ENCODE data around the gene SMIM17.

SMIM17 gene

GRCh38 chr19:56705939-56706338 lies 63.0 kb downstream of the SMIM17 start:
- Histone ChIP-seq H3K9ac (ENCODE audit: insufficient read length) (no peak overlapping the region), H3K9me3 (ENCODE audit: low read depth, low read length) (no peaks in the 10 kb centered on the region; the same call in 1 of the 2 replicates), H3K4me3 (no peak overlapping the region), H3K36me3 (ENCODE audit: insufficient read depth, low read length) (no peaks in the 10 kb centered on the region), H3K27ac (no peak overlapping the region)
- no peak for DNase-seq (ENCODE audit: low read depth, low spot score)
- TF ChIP-seq EZH2 (IDR thresholded peaks at IDR 0.05) (no peak), FOXP2 (optimal IDR thresholded peaks at IDR 0.05; ENCODE audit: control extremely low read depth, extremely low read length, insufficient read depth) (no peak), POLR2AphosphoS5 (IDR thresholded peaks at IDR 0.05; ENCODE audit: borderline replicate concordance, low read depth, low read length) (no peak)
